NT2/D1 (cell line): ENCODE results near the gene PTPRB.

Experiments used
- DNase-seq: peaks from one replicate; pipeline ENCODE4 v3.0.0-alpha.2; 2011; ENCODE audit warnings: low read depth, low spot score
- H3K27me3 ChIP-seq: 2 replicates; pipeline ENCODE4 v1.6.0; 2011; ENCODE audit warnings: mild to moderate bottlenecking; ENCODE audit not compliant: insufficient read length, insufficient read depth
- H3K36me3 ChIP-seq: 2 replicates; pipeline ENCODE4 v1.6.1; 2011; ENCODE audit warnings: mild to moderate bottlenecking, low read length, mixed read lengths; ENCODE audit not compliant: insufficient read depth, insufficient read length
- H3K4me1 ChIP-seq: 2 replicates; pipeline ENCODE4 v1.5.1; 2011; ENCODE audit not compliant: insufficient read depth, insufficient read length
- H3K4me3 ChIP-seq: 2 replicates; pipeline ENCODE4 v1.5.1; 2011; ENCODE audit warnings: low read depth; ENCODE audit not compliant: insufficient read length
- H3K9ac ChIP-seq: 2 replicates; pipeline ENCODE4 v1.6.0; 2011; ENCODE audit warnings: low read depth; ENCODE audit not compliant: insufficient read length
- H3K9me3 ChIP-seq: 2 replicates; pipeline ENCODE4 v1.5.1; 2011; ENCODE audit warnings: mild to moderate bottlenecking, low read length; ENCODE audit not compliant: insufficient read depth
- SUZ12 ChIP-seq: IDR thresholded peaks from 2 replicates; pipeline ENCODE4 v1.6.1; 2011; ENCODE audit not compliant: insufficient read length, insufficient read depth; ENCODE audit errors: extremely low read depth
- YY1 ChIP-seq: IDR thresholded peaks from 2 replicates; pipeline ENCODE4 v1.6.1; 2011; ENCODE audit not compliant: insufficient read length, insufficient read depth
- ZNF274 ChIP-seq: IDR thresholded peaks from 2 replicates; pipeline ENCODE4 v1.6.1; 2011; ENCODE audit warnings: mild to moderate bottlenecking, low read depth, low read length

PTPRB gene

DNA sequence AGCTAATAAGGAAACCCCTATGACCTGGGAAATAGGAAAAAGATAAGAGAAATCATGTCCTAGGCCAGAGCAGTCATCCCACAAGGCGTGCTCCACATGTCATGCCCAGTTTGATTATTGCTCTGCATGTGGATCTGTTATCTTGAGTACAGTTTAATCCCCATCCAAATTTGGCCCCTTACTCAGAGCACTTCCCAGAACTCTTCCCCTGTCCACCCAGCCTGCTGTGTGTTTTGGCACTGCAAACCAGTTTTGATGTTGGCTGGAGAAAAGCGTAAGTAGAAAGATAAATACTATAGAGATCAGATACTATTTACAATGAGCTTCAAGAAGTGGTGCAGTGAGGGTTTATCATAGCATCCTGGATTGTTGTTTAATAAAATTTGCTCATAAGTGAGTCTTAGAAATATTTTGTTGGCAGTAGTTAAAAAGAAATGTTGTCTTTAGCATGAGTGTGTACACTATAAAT, 83.8 kb downstream of the PTPRB start:
- H3K27me3 ChIP-seq: no peaks in the 10 kb centered on the region
- H3K36me3 ChIP-seq: no peaks in the 10 kb centered on the region
- no peak overlapping the region for H3K4me3 ChIP-seq
- no peaks in the 10 kb centered on the region for H3K4me1 ChIP-seq
- H3K9ac ChIP-seq: no peak overlapping the region
- H3K9me3 ChIP-seq: no peaks in the 10 kb centered on the region
- no peak for DNase-seq
- no peak for TF ChIP-seq ZNF274
- no peak for TF ChIP-seq YY1
- TF ChIP-seq SUZ12: no peak

DNA sequence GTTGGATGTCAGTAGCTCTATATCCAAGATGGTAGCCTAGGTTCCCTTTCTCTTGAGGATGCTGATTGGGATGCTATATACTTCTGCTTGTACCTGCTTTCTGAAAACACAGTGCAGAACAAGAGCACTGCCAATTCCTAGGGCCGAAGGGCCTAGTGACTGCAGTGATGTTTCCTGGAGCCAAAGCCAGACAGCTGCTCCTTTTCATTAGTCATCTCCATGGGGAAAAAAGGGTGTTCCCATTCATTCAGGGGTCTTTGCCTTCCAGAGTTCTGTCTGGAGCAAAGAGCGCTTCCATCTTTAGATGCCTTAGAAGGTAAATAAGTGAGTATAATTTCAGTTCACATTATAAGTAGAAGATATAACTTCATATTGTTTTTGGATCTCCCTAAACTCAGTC, 85.5 kb downstream of the PTPRB start:
- Histone ChIP-seq H3K9ac (no peak overlapping the region), H3K4me1 (no peaks in the 10 kb centered on the region), H3K27me3 (no peaks in the 10 kb centered on the region), H3K36me3 (no peaks in the 10 kb centered on the region), H3K9me3 (no peaks in the 10 kb centered on the region), H3K4me3 (no peak overlapping the region)
- no peak for DNase-seq
- TF ChIP-seq ZNF274: no peak
- no peak for TF ChIP-seq SUZ12
- no peak for TF ChIP-seq YY1

DNA sequence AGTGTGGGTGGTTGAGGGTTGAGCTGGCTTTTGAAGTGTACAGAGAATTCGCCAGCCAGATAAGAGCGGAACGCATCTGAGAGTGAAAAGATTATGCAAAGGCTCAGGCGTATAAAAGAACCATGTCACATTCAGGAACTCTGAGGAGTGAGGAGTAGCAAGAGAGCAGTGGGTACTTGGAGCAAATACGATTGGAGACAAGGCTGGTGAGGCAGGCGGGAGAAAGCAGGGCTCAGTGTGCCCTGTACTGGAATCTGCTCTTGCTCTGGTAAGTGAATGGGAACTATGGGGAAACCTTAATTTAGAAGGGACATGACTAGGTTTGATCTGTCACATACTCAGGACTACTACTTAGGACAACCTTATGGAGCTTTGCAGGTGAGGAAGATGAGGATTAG, 87.0 kb downstream of the PTPRB start:
- H3K9me3 ChIP-seq: no peaks in the 10 kb centered on the region
- H3K4me3 ChIP-seq: no peak overlapping the region
- DNase-seq: no peak
- H3K36me3 ChIP-seq: no peaks in the 10 kb centered on the region
- H3K4me1 ChIP-seq: no peaks in the 10 kb centered on the region
- H3K9ac ChIP-seq: no peak overlapping the region
- TF ChIP-seq ZNF274 (no peak), YY1 (no peak), SUZ12 (no peak)
- H3K27me3 ChIP-seq: no peaks in the 10 kb centered on the region

DNA sequence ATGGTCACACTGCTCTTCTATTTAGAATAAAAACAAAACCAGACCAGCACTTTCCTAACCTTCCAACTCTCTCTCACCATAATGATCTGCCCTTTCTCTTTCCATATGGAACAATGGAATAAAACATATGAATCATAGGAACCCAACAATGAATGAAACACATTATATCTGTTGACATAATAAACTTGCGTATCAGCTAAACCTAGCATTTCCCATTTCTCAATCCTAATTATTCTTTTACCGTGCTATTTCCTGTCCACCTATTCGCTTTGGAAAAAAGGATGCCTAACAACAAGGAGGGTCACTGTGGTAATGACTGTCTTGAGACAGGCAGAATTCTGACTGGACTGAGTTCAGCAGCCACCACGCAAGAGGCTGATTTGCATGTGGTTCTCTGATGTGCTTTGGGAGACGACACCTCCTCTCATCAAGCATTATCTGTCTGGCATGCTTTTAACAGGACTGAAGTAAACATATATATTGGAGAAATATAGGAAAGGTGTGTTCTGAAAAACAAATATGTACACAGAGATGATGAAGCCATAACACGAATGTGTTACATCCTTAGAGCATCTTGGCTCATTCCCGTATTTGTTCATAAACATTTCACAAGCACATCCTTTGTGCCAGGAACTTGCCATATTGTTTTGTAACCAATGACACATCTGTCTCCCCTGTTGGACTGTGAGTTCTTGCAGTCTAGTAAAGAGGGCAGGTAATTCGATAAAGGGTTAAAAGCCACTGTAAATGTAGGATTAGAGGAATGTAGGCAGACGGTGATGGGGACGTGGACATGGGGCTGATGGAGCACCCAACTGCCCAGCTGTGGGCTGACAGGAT, 87.7 kb downstream of the PTPRB start:
- Histone ChIP-seq H3K4me3 (no peak overlapping the region), H3K4me1 (no peaks in the 10 kb centered on the region), H3K9me3 (no peaks in the 10 kb centered on the region), H3K27me3 (no peaks in the 10 kb centered on the region), H3K9ac (no peak overlapping the region), H3K36me3 (no peaks in the 10 kb centered on the region)
- no peak for DNase-seq
- TF ChIP-seq SUZ12: no peak
- no peak for TF ChIP-seq YY1
- TF ChIP-seq ZNF274: no peak

DNA sequence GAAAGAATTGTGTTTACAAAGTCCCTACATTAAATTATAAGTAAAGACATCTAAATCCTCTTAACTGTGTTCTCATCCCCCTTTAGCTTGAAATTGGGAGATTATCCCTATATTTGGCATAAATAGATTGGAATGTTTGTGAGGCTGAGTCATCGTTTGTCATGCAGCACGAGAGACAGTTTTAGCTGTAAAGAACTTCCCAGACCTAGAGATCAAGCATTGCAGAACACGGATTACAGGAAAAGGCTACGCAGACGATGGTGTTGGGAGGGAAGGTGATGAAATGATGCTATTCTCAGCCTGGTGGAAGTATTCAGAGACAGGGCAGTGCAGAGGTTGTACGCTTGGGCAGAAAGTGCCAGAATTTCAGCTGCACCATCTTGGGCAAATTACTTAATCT, 93.8 kb downstream of the PTPRB start:
- Histone ChIP-seq H3K9me3 (no peaks in the 10 kb centered on the region), H3K36me3 (no peaks in the 10 kb centered on the region), H3K4me1 (no peaks in the 10 kb centered on the region), H3K4me3 (no peak overlapping the region), H3K9ac (no peak overlapping the region), H3K27me3 (no peaks in the 10 kb centered on the region)
- TF ChIP-seq SUZ12 (no peak), YY1 (no peak), ZNF274 (no peak)
- no peak for DNase-seq

DNA sequence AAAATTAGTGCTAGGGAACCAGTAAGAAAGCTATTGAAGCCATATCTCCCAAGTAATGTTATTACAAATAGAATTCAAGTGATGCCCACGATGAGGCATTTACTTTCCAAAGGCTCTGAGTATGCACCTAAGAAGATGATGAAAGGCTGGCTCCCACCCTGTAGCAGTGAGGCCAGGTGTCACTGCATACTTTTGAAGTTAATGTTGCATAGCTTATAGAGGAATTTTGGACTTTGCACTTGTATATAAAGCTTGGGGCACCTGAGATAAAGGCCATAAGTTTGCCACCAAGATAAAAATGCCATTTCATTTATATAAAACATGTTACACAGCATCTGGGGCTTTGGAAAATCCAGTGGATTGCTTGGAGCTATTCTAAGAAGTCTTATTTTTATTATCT, 96.2 kb downstream of the PTPRB start:
- Histone ChIP-seq H3K4me1 (no peaks in the 10 kb centered on the region), H3K9me3 (no peaks in the 10 kb centered on the region), H3K9ac (no peak overlapping the region), H3K4me3 (no peak overlapping the region), H3K27me3 (no peaks in the 10 kb centered on the region), H3K36me3 (no peaks in the 10 kb centered on the region)
- TF ChIP-seq YY1: no peak
- DNase-seq: no peak

DNA sequence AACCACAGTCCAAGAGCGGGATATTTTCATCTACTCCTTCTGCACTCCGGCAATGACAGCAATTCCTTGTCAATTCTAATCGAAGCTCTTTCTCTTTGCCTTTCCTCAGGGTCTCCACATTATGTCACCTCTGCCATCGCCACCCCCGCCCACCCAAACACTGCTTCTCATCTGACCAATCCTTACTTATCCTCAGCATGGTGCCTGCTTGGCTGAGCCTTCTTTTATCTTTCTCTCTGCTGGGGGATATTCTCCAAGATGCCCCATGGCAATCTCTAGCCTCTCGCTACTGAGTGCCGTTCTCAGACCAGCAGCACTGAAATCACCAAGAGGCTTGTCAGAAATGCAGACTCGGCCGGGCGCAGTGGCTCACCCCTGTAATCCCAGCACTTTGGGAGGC, 100.6 kb downstream of the PTPRB start:
- no peaks in the 10 kb centered on the region for H3K9me3 ChIP-seq
- TF ChIP-seq YY1 (no peak), ZNF274 (no peak), SUZ12 (no peak)
- H3K4me3 ChIP-seq: no peak overlapping the region
- H3K9ac ChIP-seq: no peak overlapping the region
- no peaks in the 10 kb centered on the region for H3K27me3 ChIP-seq
- no peaks in the 10 kb centered on the region for H3K4me1 ChIP-seq
- H3K36me3 ChIP-seq: no peaks in the 10 kb centered on the region
- DNase-seq: no peak
